HG03135 (cell line): ENCODE data around the gene MEGF8.

Source experiments
- ATAC-seq: cut with Tn5 transposase; IDR thresholded peaks from one replicate; pipeline ENCODE4 v1.9.1; 2021; ENCODE audit warnings: mild to moderate bottlenecking, moderate library complexity; ENCODE audit not compliant: unreplicated experiment

The MEGF8 gene, protein sequence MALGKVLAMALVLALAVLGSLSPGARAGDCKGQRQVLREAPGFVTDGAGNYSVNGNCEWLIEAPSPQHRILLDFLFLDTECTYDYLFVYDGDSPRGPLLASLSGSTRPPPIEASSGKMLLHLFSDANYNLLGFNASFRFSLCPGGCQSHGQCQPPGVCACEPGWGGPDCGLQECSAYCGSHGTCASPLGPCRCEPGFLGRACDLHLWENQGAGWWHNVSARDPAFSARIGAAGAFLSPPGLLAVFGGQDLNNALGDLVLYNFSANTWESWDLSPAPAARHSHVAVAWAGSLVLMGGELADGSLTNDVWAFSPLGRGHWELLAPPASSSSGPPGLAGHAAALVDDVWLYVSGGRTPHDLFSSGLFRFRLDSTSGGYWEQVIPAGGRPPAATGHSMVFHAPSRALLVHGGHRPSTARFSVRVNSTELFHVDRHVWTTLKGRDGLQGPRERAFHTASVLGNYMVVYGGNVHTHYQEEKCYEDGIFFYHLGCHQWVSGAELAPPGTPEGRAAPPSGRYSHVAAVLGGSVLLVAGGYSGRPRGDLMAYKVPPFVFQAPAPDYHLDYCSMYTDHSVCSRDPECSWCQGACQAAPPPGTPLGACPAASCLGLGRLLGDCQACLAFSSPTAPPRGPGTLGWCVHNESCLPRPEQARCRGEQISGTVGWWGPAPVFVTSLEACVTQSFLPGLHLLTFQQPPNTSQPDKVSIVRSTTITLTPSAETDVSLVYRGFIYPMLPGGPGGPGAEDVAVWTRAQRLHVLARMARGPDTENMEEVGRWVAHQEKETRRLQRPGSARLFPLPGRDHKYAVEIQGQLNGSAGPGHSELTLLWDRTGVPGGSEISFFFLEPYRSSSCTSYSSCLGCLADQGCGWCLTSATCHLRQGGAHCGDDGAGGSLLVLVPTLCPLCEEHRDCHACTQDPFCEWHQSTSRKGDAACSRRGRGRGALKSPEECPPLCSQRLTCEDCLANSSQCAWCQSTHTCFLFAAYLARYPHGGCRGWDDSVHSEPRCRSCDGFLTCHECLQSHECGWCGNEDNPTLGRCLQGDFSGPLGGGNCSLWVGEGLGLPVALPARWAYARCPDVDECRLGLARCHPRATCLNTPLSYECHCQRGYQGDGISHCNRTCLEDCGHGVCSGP (N-terminal part only)

DNA sequence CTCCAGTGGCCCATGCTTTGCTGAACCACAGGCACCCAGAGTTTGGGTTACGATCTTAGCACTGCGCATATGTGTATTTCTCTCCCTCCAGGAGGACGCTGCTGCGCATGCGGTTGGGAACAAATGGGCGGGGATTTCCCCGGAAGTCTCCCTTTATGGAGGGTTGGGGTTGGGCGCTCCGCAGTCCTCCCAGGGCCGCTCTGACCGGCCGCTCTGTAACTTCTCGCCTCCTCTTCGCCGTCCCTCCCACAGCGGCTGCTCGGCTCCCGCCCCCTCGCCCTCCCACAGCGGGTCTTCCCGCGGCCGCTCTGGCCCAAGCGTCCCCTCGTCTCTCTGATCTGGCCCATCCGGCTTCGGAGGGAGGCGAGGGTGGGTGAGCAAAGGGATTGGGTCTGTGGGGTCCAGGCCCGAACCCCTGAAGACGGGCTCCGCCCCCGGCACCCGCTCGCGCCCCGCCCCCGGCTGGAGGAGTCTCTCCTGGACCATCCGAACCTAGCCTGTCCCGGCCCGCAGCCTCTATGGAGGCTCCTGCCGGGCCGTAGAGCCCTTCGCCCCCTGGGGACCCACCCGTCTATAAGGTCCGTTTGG is at the start of gene MEGF8:
Gene MEGF8, plus strand, starts transcription at position 328 of the 588 bp plus-strand sequence. CDS start 609 bp downstream, outside the sequence.
- ATAC-seq = peak; percentile 89

DNA sequence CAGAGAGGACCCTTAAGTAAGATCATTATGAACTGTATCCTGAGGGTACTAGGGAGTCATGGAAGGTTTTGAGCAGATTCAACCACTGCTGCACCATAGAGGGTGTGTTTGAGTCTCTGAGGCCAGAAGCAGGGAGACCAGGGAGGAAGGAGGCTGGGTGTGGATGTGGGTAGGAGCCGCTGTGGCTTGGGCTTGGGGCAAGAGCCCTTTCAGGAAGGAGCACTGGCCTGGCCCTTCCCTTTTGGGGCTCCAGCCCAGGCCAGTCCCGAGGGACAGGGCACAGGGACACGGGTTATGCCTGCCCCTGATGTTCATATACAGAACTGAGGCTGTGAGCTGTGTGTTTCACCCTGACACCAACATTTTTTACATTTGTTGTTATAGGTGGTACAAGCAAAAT is 49.2 kb upstream of the MEGF8 start:
- ATAC-seq = no peak

DNA sequence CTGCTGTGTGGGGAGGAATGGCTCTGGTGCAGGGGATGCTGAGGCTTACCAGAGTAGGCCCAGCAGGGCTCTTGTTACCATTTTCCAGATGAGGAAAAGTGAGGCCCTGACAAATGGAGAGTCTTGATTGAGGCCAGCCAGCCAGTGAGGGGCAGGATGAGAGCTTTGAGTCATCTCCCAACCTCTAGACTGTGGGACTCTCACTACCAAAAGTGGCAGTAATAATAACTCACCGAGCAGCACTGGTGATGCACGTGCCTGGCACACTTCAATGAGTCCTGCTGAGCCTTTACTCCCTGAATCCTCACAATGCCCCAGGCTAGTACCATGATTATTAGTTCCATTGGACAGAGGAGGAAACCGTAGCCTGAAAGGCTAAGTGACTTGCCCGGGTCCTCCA is 48.6 kb upstream of the MEGF8 start:
- no peak for ATAC-seq

DNA sequence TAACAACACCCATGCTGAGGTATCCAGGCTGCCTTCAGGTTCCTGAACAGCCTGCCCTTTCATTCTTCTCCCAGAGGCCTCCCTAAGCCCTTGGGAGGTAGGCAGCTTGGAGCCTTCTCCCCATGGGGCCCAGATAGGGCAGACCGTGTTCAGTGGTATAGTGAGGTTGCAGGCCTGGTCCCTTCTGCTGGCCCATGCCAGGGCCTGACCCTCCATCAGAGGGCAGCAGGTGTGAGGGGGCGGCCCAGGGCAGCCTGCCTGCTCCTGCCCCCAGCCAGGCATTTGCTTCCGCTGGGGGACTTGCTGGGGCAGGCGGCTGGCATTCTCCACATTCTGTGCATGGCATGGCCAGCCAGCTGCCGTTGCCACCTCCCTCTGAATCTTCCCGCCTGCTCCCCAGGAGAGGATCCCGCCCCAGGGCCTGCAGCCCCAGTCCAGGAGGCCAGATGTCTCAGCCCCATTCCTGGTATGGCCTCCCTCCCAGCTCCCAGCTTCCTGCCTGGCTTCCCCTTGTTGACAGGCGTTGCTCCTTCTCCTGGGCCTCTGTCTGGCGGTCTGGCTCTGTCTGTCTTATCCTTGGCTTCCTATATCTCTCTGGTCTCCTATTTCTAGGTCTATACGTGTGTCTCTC is 47.5 kb upstream of the MEGF8 start:
- no peak for ATAC-seq

DNA sequence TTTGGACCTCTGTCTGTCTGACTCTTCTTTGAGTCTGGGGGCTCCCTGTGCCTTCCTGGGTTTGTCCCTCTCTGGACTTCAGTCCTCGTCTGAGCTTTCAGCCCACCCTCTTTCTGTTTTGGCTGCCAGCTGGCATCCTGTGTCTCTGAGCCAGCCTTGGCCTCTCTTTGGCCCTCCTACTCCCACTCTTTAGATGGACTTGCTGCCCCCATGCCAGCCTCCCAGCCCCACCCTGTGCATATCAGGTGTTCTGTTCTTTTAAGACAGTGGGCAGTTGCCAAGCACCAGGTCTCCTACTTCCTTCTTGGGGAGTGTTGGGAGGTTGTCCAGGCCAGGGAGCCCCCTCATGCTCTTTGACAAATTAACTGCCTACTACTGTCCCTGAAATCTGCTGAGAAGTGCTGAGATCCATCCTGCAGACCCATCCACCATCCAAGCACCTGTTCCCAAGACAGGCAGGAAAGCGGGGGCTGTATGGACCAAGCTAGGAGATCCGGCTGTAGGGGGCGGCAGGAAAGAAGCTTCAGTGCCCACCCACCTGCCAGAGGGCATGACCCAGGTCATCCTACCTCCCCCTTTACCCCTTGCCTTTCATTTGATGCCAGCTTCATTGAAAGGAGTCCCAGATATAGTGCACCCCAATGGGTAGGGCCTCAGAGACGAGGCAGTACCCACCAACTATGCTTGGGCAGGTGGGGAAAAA is 46.8 kb upstream of the MEGF8 start:
- no peak for ATAC-seq

DNA sequence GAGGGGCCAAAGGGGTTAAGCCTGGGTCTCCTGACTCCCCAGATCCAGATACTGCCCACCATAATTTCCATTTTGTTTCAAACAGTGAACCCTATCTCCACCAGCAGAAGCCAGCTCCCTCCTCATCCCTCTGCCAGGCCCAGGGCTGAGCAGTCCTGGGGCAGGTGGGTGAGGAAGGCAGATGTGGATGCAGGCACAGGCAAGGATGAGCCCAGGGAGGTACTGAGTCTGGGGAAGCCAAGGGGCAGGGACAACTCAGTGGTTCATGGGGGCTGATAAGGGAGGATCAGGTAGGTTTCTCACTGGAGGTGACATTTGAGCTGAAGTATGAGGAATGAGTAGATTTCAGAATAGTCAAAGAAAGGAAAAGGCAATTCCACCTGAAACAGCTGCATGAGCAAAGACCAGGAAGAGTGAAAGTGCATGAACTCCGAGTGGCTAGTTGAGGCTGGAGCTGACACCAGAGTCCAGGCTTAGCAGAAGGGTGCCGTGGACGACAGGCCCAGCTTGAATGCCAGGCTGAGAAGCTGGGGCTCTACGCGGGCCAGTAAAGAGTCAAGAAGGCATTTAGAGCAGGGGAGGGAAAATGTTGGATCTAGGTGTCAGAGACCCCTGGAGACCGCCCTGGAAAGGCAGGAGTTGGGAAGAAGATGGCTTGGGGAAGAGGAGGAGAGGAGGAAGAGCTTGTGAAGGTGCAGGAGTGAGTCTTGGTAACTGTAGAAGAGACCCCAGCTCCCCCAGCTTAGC is 46.1 kb upstream of the MEGF8 start:
- ATAC-seq = no peak

DNA sequence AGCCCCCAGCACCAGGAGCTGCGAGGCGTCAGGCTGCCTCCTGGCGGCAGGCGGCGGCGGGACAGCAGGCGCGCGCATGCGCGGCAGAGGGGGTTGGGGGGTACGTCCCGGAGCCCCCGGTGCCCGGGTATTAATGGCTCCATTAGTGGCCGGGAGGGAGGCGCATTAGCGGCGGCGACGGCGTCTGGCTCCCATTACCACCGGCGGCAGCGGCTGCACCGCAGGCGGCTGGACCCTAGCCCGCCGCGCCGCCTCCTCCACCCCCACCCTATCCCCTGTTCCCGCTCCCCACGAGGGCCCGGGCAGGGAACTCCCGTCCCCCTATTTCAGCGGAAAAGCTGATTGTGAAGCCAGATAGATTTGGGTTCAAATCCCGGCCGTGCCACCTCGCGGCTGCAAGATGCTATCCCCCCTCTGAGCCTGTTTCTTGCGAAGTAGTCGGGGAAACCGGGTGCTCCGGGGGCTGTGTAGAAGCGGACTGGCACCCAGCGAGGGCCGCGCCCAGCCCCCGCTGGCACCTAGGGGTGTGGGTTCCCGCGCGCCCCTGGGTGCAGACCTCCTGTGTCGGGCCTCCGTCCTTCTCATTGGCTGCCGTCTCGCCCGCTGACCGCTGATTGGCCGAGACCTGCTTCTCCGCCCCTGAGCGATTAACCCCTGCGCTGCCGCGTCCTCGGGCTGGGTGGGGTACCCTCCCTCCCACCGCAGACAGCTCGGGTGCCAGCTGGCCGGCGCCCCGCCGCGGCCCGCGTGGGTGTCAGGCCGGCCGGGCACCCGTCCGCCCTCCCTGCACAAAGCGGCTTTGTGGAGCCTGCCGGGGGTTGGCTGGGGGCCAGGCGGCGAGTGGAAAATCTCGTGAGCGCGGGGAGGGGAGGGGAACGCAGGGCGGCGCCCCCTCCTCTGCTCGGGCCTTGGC is 45.3 kb upstream of the MEGF8 start:
- peak; percentile 28 for ATAC-seq

DNA sequence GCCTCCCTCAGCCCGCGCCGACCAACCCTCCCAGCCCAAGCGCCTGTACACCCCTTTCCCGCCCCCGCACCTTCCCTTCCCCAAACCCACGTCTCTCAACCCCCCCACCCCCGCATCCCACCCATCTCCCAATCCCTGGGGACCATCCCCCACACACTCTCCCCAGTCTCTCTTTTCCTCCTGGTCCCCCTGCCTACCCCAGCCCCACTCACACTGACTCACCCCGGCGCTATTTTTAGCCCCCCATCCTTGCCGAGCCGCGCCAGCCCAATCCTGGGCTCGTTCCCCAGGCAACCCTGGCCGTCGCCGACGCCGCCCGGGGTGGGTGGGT is 44.7 kb upstream of the MEGF8 start:
- no peak for ATAC-seq

DNA sequence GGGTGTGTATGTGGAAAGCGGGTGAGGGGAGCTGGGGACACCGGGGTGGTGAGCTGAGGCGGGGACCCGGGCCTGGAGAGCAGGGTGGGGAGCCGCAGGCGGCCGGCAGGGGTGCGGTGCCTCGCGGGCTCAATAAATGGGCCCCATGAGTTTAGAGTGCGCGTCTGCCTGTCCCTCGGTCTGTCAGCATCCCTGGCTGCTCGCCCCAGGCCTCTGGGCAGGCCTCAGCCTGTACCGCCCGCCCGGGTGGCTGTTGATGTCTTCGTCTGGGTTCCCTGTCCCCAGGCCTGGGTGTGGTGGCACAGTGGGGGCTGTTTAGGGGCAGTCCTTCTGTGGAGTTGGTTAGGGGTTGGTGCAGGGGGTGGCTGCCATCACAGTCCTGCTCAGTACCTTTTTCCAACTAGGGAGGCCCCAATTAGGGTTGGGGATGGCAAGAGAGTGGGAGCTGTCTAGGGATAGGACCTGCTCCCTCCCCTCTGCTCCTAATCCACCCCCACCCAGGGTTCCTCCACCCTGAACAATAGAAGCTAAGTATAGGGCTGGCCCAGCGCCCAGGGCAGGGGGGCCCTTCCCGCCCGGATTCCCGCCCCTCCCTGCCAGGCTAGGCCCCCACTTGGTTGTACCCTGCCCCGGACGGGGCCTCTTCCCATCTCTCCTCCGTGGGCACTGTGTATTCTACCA is 44.1 kb upstream of the MEGF8 start:
- ATAC-seq = no peak

DNA sequence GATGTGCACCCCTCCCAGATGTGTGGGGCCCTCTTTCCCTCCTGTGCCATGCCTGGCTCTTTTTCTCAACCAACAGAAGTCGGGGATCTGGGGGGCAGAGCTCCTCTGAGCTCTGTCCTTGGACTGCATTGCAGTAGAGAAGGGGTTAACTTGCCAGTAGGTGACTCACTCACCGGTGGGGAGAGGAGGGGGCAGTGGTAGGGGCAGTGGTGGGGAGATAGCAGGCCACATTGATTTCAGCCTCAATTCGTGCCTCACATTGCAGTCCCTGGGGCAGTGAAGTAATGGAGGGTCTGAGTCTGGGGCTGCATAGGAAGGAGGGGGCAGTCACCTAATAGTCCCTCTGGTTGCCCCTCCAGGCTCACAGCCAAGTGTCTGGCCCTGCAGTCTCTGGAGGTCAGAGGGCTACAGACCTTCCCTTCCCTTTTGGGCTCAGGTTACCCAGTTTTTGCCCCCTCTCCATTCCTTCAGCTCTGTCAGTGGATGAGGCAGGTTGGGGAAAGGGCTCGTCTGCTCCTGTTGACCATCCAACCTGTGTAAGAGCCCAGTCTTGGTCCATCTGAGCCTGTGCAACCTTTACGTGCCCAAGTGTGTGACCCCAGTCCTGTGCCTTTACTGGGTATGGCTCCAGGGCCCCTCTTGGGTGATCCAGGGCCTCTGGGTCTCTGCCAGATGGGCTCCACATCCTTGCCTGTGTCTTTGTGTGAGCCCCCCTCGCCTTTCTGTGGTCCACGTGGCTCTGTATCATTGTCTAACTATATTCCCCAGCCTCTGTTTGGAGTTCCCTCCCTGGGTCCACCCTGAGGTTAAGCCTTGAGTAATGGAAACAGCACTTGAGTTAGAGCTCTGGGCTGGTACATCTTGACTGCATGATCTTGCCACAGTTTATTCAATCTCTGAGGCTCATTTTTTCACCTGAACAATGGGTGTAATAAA is 43.3 kb upstream of the MEGF8 start:
- no peak for ATAC-seq

DNA sequence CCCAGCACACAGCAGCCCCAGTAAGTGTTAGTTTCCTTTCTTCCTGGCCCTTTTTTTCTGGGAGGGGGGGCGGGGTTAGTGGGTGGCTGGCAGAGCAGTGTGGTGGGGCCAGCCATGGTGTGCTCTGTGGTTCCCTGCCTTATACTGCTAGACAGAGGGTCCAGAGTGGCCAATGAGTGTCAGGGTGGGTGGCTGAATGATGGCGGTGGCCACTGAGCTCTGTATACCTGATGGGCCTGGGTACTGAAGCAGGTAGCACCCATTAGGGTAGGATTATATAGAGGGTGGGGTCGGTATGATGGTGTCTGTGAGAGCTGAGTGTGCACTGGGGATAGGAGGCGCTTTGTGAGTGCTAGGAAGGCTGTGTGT is 42.6 kb upstream of the MEGF8 start:
- ATAC-seq = no peak

DNA sequence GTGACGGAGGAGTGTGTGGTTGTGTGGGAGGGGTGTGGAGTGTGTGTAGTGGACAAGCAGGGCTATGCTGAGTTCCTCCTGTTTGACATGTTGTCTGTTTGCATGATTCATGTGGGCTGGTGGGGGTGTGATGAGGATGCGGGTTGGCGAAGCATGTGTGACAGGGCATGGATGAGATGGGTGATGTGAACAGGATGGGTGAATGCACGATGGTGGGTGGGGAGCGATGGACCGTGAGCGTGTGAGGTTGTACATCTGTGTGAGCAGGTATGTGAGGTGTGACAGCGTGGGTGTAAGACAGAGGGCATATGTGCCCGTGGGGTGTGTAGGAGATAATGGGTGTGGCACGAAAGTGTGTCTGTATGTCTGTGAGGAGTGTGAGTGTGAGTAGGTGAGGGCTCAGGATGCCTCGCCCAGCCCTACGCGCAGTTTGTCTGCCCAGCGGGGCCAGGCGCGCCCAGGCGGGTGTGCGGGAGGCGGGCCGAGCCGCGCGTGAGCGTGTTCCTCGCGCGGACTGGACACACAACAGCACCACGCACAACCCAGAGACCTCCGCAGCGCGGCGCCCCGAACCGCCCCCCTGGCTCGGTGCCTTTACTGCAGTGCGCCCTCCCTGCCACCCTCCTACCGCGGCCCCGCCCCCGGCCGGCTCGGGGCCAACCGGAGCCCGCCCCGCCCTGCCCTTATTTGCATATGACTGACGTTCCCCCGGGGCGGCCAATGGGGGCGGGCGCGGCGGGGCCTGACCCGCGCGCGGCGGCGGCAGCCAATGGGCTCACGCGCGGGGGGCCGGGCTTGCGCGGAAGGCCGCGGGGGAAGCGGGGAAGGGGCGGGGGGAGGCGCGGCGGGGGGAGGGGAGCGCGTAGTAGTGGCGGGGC is 42.0 kb upstream of the MEGF8 start:
- peak; percentile 43 for ATAC-seq

DNA sequence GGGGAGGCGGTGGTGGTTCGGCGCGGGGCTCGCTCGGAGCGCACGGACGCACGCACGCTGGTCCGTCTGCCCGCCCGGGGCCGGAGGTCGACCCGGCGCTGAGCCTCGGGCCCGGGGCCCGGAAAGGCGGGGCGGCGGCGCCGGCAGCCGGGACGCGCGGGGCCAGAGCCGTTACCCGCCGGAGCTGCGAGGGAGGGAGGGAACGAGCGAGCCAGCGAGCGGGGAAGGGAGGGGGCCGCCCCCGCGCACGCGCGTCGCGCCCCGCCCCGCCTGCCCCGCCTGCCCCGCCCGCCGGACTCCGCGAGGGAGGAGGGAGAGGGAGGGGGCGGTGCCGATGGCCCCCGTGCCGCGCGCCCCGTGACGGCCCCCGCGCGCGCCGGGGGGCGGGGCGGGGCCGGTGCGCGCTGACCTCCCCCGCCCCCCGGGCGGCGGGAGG is 41.4 kb upstream of the MEGF8 start:
- ATAC-seq = peak; percentile 24

DNA sequence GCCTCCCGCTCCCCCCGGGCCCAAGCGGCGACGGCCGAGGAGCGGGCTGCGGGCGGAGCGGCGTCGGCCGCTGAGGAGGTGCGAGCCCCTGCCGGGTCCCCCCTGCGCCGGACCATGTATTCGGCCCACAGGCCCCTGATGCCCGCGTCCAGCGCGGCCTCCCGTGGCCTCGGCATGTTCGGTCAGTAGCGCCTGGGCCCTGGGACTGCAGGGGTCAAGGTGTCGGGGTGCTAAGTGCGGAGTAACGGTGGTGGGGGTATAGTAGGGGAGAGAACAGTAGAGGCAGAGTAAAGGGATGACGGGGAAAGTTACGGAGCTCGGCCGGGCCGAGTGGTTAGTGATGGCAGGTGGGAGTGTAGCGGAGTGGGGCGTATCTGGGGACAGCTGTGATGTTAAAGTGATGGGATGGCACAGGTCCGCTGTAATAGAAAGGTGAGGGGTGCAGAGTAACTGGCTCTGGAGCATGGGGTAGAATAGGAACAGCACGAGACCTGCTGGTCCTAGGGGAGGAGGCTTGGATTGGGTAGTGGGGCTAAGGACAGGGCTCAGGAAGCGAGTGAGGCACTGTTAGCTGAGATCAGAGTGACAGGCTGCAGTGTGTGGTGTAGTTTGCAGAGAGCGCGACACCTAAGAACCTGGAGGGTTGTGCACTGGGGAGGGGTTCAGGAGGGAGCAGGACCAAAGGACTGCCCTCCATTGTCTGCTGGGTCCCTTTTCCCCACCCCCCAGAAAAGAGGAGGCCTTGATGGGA is 40.7 kb upstream of the MEGF8 start:
- no peak for ATAC-seq

DNA sequence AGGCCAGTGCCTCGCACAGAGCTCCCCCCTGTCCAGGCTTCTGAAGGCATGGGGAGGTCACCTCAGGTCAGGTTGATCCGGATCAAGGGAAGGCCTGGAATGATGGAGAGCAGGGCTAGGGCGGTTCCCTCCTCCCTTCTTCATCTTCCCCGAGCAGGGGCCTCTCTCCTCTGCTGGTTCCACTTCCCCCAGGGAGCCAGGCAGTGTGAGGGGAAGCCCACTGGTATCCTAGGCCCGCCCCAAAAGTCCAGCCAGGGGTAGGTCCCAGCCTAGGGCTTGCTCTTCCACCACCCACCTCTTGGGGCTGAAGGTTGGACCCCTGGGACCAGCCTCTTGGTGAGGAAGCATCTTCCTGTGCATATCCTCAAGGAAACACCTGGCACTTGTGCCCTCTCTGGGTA is 39.9 kb upstream of the MEGF8 start:
- ATAC-seq = no peak
